Measurements from ENCODE around the gene JCHAIN. TPM values are rescaled to one million over a fixed set of nuclear protein-coding genes. Genes with fewer than 3 reads are reported as not detected.

JCHAIN gene
- total RNA-seq, 3 donors from 2014 or later, result 258 to 602 (median 347) TPM

GRCh38 chr4:70607334-70607853 lies 58.9 kb downstream of the JCHAIN start:
- H3K4me1 ChIP-seq (ENCODE audit: low read depth), result no peaks in the 10 kb centered on the region
- ATAC-seq, result no peak
- no peak for TF ChIP-seq CTCF (IDR thresholded peaks at IDR 0.05)
- DNase-seq, result no peak
- no peaks in the 10 kb centered on the region for H3K36me3 ChIP-seq (ENCODE audit: low read depth)
- intact Hi-C loops (cut with DNase I, micrococcal nuclease), result no loop called here
- no peaks in the 10 kb centered on the region for H3K9me3 ChIP-seq
- H3K4me3 ChIP-seq, result no peak overlapping the region

GRCh38 chr4:70606459-70606858 lies 59.8 kb downstream of the JCHAIN start:
- H3K4me1 ChIP-seq (ENCODE audit: low read depth), result no peaks in the 10 kb centered on the region
- no peaks in the 10 kb centered on the region for H3K9me3 ChIP-seq
- ATAC-seq, result no peak
- intact Hi-C loops (cut with DNase I, micrococcal nuclease), result no loop called here
- H3K4me3 ChIP-seq, result no peak overlapping the region
- no peak for TF ChIP-seq CTCF (IDR thresholded peaks at IDR 0.05)
- DNase-seq, result no peak
- no peaks in the 10 kb centered on the region for H3K36me3 ChIP-seq (ENCODE audit: low read depth)

Other genes with a start within 250 kb of the JCHAIN start
- gene MUC7, start 194.3 kb downstream of the JCHAIN start, total RNA-seq, result not detected
- not detected for gene AMTN, start 147.9 kb downstream of the JCHAIN start, total RNA-seq
- gene AMBN, start 74.3 kb downstream of the JCHAIN start, total RNA-seq, result not detected
- gene ENAM, start 37.8 kb downstream of the JCHAIN start, total RNA-seq, result not detected
- 10 to 100 TPM; 15.8 to 23.4 (median 20.5) TPM for gene UTP3, start 22.0 kb upstream of the JCHAIN start, total RNA-seq
- 10 to 100 TPM; 31.9 to 54.2 (median 46.0) TPM for gene RUFY3, start 55.5 kb upstream of the JCHAIN start, total RNA-seq
- 10 to 100 TPM; 70.2 to 81.5 (median 70.6) TPM for gene GRSF1, start 173.4 kb upstream of the JCHAIN start, total RNA-seq
- 10 to 100 TPM; 12.2 to 22.3 (median 12.8) TPM for gene MOB1B, start 235.9 kb upstream of the JCHAIN start, total RNA-seq